Activated T-cell treated with anti-CD3 and anti-CD28 coated beads, Interleukin-2, amount 50 U/mL, for 24 hours (primary cell): ENCODE measurements around the gene COX6A1.

Experiments used
- DNase-seq: peaks from one replicate; pipeline ENCODE4 v3.0.0-alpha.2; 2020
- H3K27ac Mint-ChIP-seq: 2 replicates; pipeline ENCODE4 v1.8.0; 2020; ENCODE audit warnings: mild to moderate bottlenecking, mixed read lengths
- H3K27me3 Mint-ChIP-seq: 2 replicates; pipeline ENCODE4 v1.8.0; 2020; ENCODE audit warnings: mixed read lengths
- H3K36me3 Mint-ChIP-seq: 2 replicates; pipeline ENCODE4 v1.8.0; 2020; ENCODE audit warnings: low read depth, mixed read lengths
- H3K4me1 Mint-ChIP-seq: 2 replicates; pipeline ENCODE4 v1.8.0; 2020; ENCODE audit warnings: low read depth, mixed read lengths
- H3K4me3 Mint-ChIP-seq: 2 replicates; pipeline ENCODE4 v1.8.0; 2020; ENCODE audit warnings: mild to moderate bottlenecking, moderate library complexity, mixed read lengths
- H3K9me3 Mint-ChIP-seq: 2 replicates; pipeline ENCODE4 v1.8.0; 2020; ENCODE audit warnings: mixed read lengths

Gene COX6A1

GRCh38 chr12:120437735-120438494 is at the start of gene COX6A1:
TSS of gene COX6A1 (plus strand) at chr12:120438113. CDS start at chr12:120438127, 14 bp downstream.
- DNase-seq, result peak; percentile 95
- H3K27me3 Mint-ChIP-seq, result no peaks in the 10 kb centered on the region

GRCh38 chr12:120388691-120389481 is 49.0 kb upstream of the COX6A1 start:
- DNase-seq, result no peak
- Mint-ChIP-seq H3K36me3 (no peaks in the 10 kb centered on the region), H3K4me3 (no peak overlapping the region), H3K4me1 (peaks cover 4% of the 10 kb centered on the region), H3K9me3 (no peaks in the 10 kb centered on the region), H3K27ac (no peak overlapping the region), H3K27me3 (peaks cover 53% of the 10 kb centered on the region)

More at GRCh38 chr12:120437735-120438494, at the start of gene COX6A1:
- H3K4me1 Mint-ChIP-seq, result peaks cover 29% of the 10 kb centered on the region
- peak within 1 kb of the TSS; percentile 96 for H3K27ac Mint-ChIP-seq
- H3K36me3 Mint-ChIP-seq, result peaks cover 41% of the 10 kb centered on the region
- peak within 1 kb of the TSS; percentile 90 for H3K4me3 Mint-ChIP-seq
- no peaks in the 10 kb centered on the region for H3K9me3 Mint-ChIP-seq

GRCh38 chr12:120390540-120391120 is 47.3 kb upstream of the COX6A1 start:
- peaks cover 4% of the 10 kb centered on the region for H3K4me1 Mint-ChIP-seq
- DNase-seq, result no peak
- H3K27ac Mint-ChIP-seq, result no peak overlapping the region
- H3K36me3 Mint-ChIP-seq, result no peaks in the 10 kb centered on the region
- no peaks in the 10 kb centered on the region for H3K9me3 Mint-ChIP-seq
- peaks cover 54% of the 10 kb centered on the region for H3K27me3 Mint-ChIP-seq
- H3K4me3 Mint-ChIP-seq, result no peak overlapping the region

- no peak overlapping the region for H3K4me3 Mint-ChIP-seq
- H3K4me1 Mint-ChIP-seq, result peaks cover 3% of the 10 kb centered on the region
- no peak overlapping the region for H3K27ac Mint-ChIP-seq
- H3K36me3 Mint-ChIP-seq, result no peaks in the 10 kb centered on the region
- peaks cover 34% of the 10 kb centered on the region for H3K27me3 Mint-ChIP-seq
- no peaks in the 10 kb centered on the region for H3K9me3 Mint-ChIP-seq
- no peak for DNase-seq
These were observed 43.2 kb upstream of the COX6A1 start for GRCh38 chr12:120394483-120395367.

GRCh38 chr12:120397824-120398540 is 39.9 kb upstream of the COX6A1 start:
- DNase-seq, result no peak
- Mint-ChIP-seq H3K4me3 (no peak overlapping the region), H3K36me3 (no peaks in the 10 kb centered on the region), H3K27ac (no peak overlapping the region), H3K4me1 (peaks cover 4% of the 10 kb centered on the region), H3K27me3 (peaks cover 22% of the 10 kb centered on the region), H3K9me3 (no peaks in the 10 kb centered on the region)

GRCh38 chr12:120399531-120399930 is 38.4 kb upstream of the COX6A1 start:
- no peaks in the 10 kb centered on the region for H3K9me3 Mint-ChIP-seq
- H3K4me1 Mint-ChIP-seq, result peaks cover 4% of the 10 kb centered on the region
- no peak for DNase-seq
- H3K36me3 Mint-ChIP-seq, result no peaks in the 10 kb centered on the region
- no peak overlapping the region for H3K4me3 Mint-ChIP-seq
- H3K27ac Mint-ChIP-seq, result no peak overlapping the region
- peaks cover 20% of the 10 kb centered on the region for H3K27me3 Mint-ChIP-seq

- no peaks in the 10 kb centered on the region for H3K9me3 Mint-ChIP-seq
- DNase-seq, result no peak
- no peaks in the 10 kb centered on the region for H3K36me3 Mint-ChIP-seq
- H3K27me3 Mint-ChIP-seq, result peaks cover 13% of the 10 kb centered on the region
- no peak overlapping the region for H3K27ac Mint-ChIP-seq
- peaks cover 4% of the 10 kb centered on the region for H3K4me1 Mint-ChIP-seq
- H3K4me3 Mint-ChIP-seq, result no peak overlapping the region
These were observed 35.7 kb upstream of the COX6A1 start for GRCh38 chr12:120402217-120402616.

- DNase-seq, result no peak
These were observed 34.0 kb upstream of the COX6A1 start for GRCh38 chr12:120403869-120404268.

GRCh38 chr12:120404271-120404670 is 33.6 kb upstream of the COX6A1 start:
- Mint-ChIP-seq H3K9me3 (no peaks in the 10 kb centered on the region), H3K4me1 (peaks cover 4% of the 10 kb centered on the region), H3K27ac (no peak overlapping the region), H3K4me3 (no peak overlapping the region), H3K36me3 (no peaks in the 10 kb centered on the region), H3K27me3 (peaks cover 9% of the 10 kb centered on the region)
- no peak for DNase-seq

More at GRCh38 chr12:120403869-120404268, 34.0 kb upstream of the COX6A1 start:
- no peaks in the 10 kb centered on the region for H3K9me3 Mint-ChIP-seq
- no peaks in the 10 kb centered on the region for H3K36me3 Mint-ChIP-seq
- peaks cover 4% of the 10 kb centered on the region for H3K4me1 Mint-ChIP-seq
- peaks cover 9% of the 10 kb centered on the region for H3K27me3 Mint-ChIP-seq
- H3K4me3 Mint-ChIP-seq, result no peak overlapping the region
- H3K27ac Mint-ChIP-seq, result no peak overlapping the region

GRCh38 chr12:120406069-120406468 is 31.8 kb upstream of the COX6A1 start:
- Mint-ChIP-seq H3K36me3 (no peaks in the 10 kb centered on the region), H3K4me3 (no peak overlapping the region), H3K9me3 (no peaks in the 10 kb centered on the region), H3K27me3 (peaks cover 5% of the 10 kb centered on the region), H3K27ac (no peak overlapping the region), H3K4me1 (no peaks in the 10 kb centered on the region)
- DNase-seq, result no peak

GRCh38 chr12:120406553-120406952 is 31.4 kb upstream of the COX6A1 start:
- no peak for DNase-seq
- Mint-ChIP-seq H3K4me3 (no peak overlapping the region), H3K9me3 (no peaks in the 10 kb centered on the region), H3K36me3 (no peaks in the 10 kb centered on the region), H3K27ac (no peak overlapping the region), H3K4me1 (no peaks in the 10 kb centered on the region), H3K27me3 (peaks cover 5% of the 10 kb centered on the region)

GRCh38 chr12:120408771-120409170 is 29.1 kb upstream of the COX6A1 start:
- Mint-ChIP-seq H3K4me1 (no peaks in the 10 kb centered on the region), H3K27me3 (peaks cover 1% of the 10 kb centered on the region), H3K36me3 (no peaks in the 10 kb centered on the region), H3K27ac (no peak overlapping the region), H3K9me3 (no peaks in the 10 kb centered on the region), H3K4me3 (no peak overlapping the region)
- no peak for DNase-seq

GRCh38 chr12:120412421-120412820 is 25.5 kb upstream of the COX6A1 start:
- H3K9me3 Mint-ChIP-seq, result no peaks in the 10 kb centered on the region
- no peak for DNase-seq

More at GRCh38 chr12:120412421-120412820, 25.5 kb upstream of the COX6A1 start:
- Mint-ChIP-seq H3K36me3 (no peaks in the 10 kb centered on the region), H3K4me1 (no peaks in the 10 kb centered on the region), H3K4me3 (no peak overlapping the region), H3K27ac (no peak overlapping the region), H3K27me3 (peaks cover 3% of the 10 kb centered on the region)
